Measurements from ENCODE around the gene NETO1. TPM values are rescaled to one million over a fixed set of nuclear protein-coding genes. Genes with fewer than 3 reads are reported as not detected.

NETO1 gene
- total RNA-seq, 6 donors from 2014 or later, result 0.47 TPM; not detected in 5

- Histone ChIP-seq H3K4me3 (no peak overlapping the region), H3K36me3 (no peaks in the 10 kb centered on the region), H3K27ac (no peak overlapping the region), H3K27me3 (no peaks in the 10 kb centered on the region), H3K9me3 (no peaks in the 10 kb centered on the region), H3K4me1 (no peaks in the 10 kb centered on the region)
- DNase-seq (no peak), ATAC-seq (ENCODE audit: low FRiP score in 2 of 2) (no peak)
- WGBS, 2 donors, result 63 to 70% methylated on average over 7 of the region's 7 CpGs
- TF ChIP-seq CTCF (IDR thresholded peaks at IDR 0.05) (no peak), POLR2A (IDR thresholded peaks at IDR 0.05) (no peak)
These were observed 20.9 kb downstream of the NETO1 start for GRCh38 chr18:72846736-72847533.

DNA sequence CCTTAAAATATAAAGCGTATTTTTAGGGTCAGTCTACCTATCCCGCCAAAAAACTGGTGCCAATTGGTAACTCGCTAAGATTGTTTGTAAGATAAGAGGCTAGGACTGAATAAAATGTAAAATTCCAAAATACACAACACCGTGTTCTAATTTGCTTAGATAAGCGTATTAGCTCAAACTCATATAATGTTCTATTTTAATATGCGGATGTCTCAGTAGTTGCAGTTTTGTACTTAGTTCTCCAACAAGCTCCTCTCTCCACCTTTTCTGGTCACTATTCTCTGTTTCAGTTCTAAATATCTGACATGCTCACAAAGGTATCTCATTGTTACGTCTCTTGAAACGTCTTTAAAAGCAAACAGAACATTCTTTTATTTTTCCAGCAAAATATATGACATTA lies 24.0 kb downstream of the NETO1 start:
- H3K27me3 ChIP-seq, result no peaks in the 10 kb centered on the region
- H3K4me3 ChIP-seq, result no peak overlapping the region
- H3K27ac ChIP-seq, result no peak overlapping the region
- no peaks in the 10 kb centered on the region for H3K9me3 ChIP-seq
- DNase-seq (no peak), ATAC-seq (ENCODE audit: low FRiP score in 2 of 2) (no peak)
- WGBS, 2 donors, result 78 to 81% methylated on average over 8 of the region's 8 CpGs
- no peaks in the 10 kb centered on the region for H3K4me1 ChIP-seq
- H3K36me3 ChIP-seq, result no peaks in the 10 kb centered on the region
- no peak for TF ChIP-seq CTCF (IDR thresholded peaks at IDR 0.05)
- TF ChIP-seq POLR2AphosphoS5 (IDR thresholded peaks at IDR 0.05), result no peak
- TF ChIP-seq POLR2A (IDR thresholded peaks at IDR 0.05), result no peak
- TF ChIP-seq EP300 (IDR thresholded peaks at IDR 0.05), result no peak

- DNase-seq (no peak), ATAC-seq (ENCODE audit: low FRiP score in 2 of 2) (no peak)
These were observed 27.7 kb downstream of the NETO1 start for GRCh38 chr18:72840109-72840508.

DNA sequence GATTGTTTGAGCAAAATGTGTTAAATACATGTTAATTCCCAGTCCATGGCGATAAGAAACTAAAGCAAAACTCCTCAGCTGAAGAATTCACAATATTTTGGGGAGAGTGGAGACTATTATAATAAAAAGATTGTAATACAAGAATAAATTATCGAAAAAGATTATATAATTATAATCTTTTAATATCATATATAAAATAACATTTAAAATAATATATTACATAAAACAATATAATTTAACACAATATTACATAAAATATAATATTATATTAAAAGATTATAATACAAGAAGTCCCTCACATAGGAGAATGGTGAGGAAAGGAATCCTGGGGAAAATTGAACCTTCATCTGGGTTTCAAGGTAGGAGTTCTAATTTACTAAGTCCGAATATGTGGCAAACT lies 33.1 kb downstream of the NETO1 start:
- Histone ChIP-seq H3K4me1 (no peaks in the 10 kb centered on the region), H3K9me3 (no peaks in the 10 kb centered on the region), H3K36me3 (no peaks in the 10 kb centered on the region), H3K27me3 (no peaks in the 10 kb centered on the region), H3K4me3 (no peak overlapping the region), H3K27ac (no peak overlapping the region)
- 73 to 80% methylated on average over 3 of the region's 3 CpGs for WGBS, 2 donors
- ATAC-seq (ENCODE audit: low FRiP score in 2 of 2) (no peak), DNase-seq (no peak)
- TF ChIP-seq CTCF (IDR thresholded peaks at IDR 0.05) (no peak), POLR2A (IDR thresholded peaks at IDR 0.05) (no peak), POLR2AphosphoS5 (IDR thresholded peaks at IDR 0.05) (no peak), EP300 (IDR thresholded peaks at IDR 0.05) (no peak)

More at GRCh38 chr18:72840109-72840508, 27.7 kb downstream of the NETO1 start:
- Histone ChIP-seq H3K4me1 (no peaks in the 10 kb centered on the region), H3K9me3 (no peaks in the 10 kb centered on the region), H3K36me3 (no peaks in the 10 kb centered on the region), H3K27ac (no peak overlapping the region), H3K27me3 (no peaks in the 10 kb centered on the region), H3K4me3 (no peak overlapping the region)
- no peak for TF ChIP-seq CTCF (IDR thresholded peaks at IDR 0.05)
- TF ChIP-seq EP300 (IDR thresholded peaks at IDR 0.05), result no peak
- no peak for TF ChIP-seq POLR2AphosphoS5 (IDR thresholded peaks at IDR 0.05)
- no peak for TF ChIP-seq POLR2A (IDR thresholded peaks at IDR 0.05)
- WGBS, 2 donors, result 13 to 16% methylated on average over 4 of the region's 4 CpGs

- TF ChIP-seq POLR2AphosphoS5 (IDR thresholded peaks at IDR 0.05) (no peak), EP300 (IDR thresholded peaks at IDR 0.05) (no peak), CTCF (IDR thresholded peaks at IDR 0.05) (no peak), POLR2A (IDR thresholded peaks at IDR 0.05) (no peak)
- Histone ChIP-seq H3K27me3 (no peaks in the 10 kb centered on the region), H3K27ac (no peak overlapping the region), H3K36me3 (no peaks in the 10 kb centered on the region), H3K9me3 (no peaks in the 10 kb centered on the region), H3K4me3 (no peak overlapping the region), H3K4me1 (no peaks in the 10 kb centered on the region)
- ATAC-seq (ENCODE audit: low FRiP score in 2 of 2) (no peak), DNase-seq (no peak)
- WGBS, 2 donors, result 87 to 89% methylated on average over 7 of the region's 7 CpGs
These were observed 34.3 kb downstream of the NETO1 start for GRCh38 chr18:72833471-72833870.
